T1000 (cell line): ENCODE results near the gene LYSMD3.

Source experiments
- DNase-seq: peaks from one replicate; lab custom pipeline; 2025; ENCODE audit warnings: mixed read lengths; lab: John Stamatoyannopoulos, UW

Gene LYSMD3

GRCh38 chr5:90548069-90548593, 18.7 kb upstream of the LYSMD3 start:
- DNase-seq, result no peak

GRCh38 chr5:90547072-90547536, 17.7 kb upstream of the LYSMD3 start:
- no peak for DNase-seq

- DNase-seq, result no peak
Measured at GRCh38 chr5:90546216-90546837, 16.9 kb upstream of the LYSMD3 start.

GRCh38 chr5:90545511-90545910, 16.1 kb upstream of the LYSMD3 start:
- no peak for DNase-seq

GRCh38 chr5:90542827-90543519, 13.6 kb upstream of the LYSMD3 start:
- DNase-seq, result no peak

- DNase-seq, result no peak
Measured at GRCh38 chr5:90534922-90535321, 5.5 kb upstream of the LYSMD3 start.

GRCh38 chr5:90533794-90534193, 4.4 kb upstream of the LYSMD3 start:
- DNase-seq, result no peak

- no peak for DNase-seq
Measured at GRCh38 chr5:90530736-90531487, 1.5 kb upstream of the LYSMD3 start.

- DNase-seq, result peak; percentile 68
Measured at GRCh38 chr5:90529939-90530677, 724 bp upstream of the LYSMD3 start.

GRCh38 chr5:90528601-90529193, 687 bp downstream of the LYSMD3 start:
- no peak for DNase-seq

GRCh38 chr5:90519081-90519480, 10.3 kb downstream of the LYSMD3 start:
- DNase-seq, result no peak

GRCh38 chr5:90518661-90519060, 10.7 kb downstream of the LYSMD3 start:
- no peak for DNase-seq

- DNase-seq, result no peak
Measured at GRCh38 chr5:90514520-90514919, 14.9 kb downstream of the LYSMD3 start.

- DNase-seq, result no peak
Measured at GRCh38 chr5:90510438-90510837, 18.9 kb downstream of the LYSMD3 start.

- DNase-seq, result no peak
Measured at GRCh38 chr5:90506221-90506620, 23.2 kb downstream of the LYSMD3 start.

GRCh38 chr5:90504743-90505142, 24.6 kb downstream of the LYSMD3 start:
- no peak for DNase-seq

GRCh38 chr5:90503596-90503995, 25.8 kb downstream of the LYSMD3 start:
- no peak for DNase-seq

GRCh38 chr5:90495146-90495545, 34.2 kb downstream of the LYSMD3 start:
- DNase-seq, result no peak

- DNase-seq, result no peak
Measured at GRCh38 chr5:90494043-90494442, 35.3 kb downstream of the LYSMD3 start.

- no peak for DNase-seq
Measured at GRCh38 chr5:90488791-90489190, 40.6 kb downstream of the LYSMD3 start.

GRCh38 chr5:90484540-90484939, 44.8 kb downstream of the LYSMD3 start:
- DNase-seq, result no peak

- no peak for DNase-seq
Measured at GRCh38 chr5:90483206-90483605, 46.2 kb downstream of the LYSMD3 start.
